Ectodermal cell (in vitro differentiated cells): ENCODE results near the gene RAB31.

Source experiments
- H3K27ac ChIP-seq: 2 replicates; pipeline ENCODE4 v1.7.0; 2013; ENCODE audit warnings: mild to moderate bottlenecking, low read depth, low read length; ENCODE audit not compliant: insufficient read depth, poor library complexity, severe bottlenecking
- H3K27me3 ChIP-seq: 2 replicates; pipeline ENCODE4 v1.7.0; 2013; ENCODE audit warnings: mild to moderate bottlenecking, low read length; ENCODE audit not compliant: insufficient read depth, control insufficient read depth, poor library complexity, severe bottlenecking
- H3K36me3 ChIP-seq: one replicate; pipeline ENCODE4 v1.7.0; 2013; ENCODE audit warnings: low read length; ENCODE audit not compliant: control insufficient read depth, insufficient read depth
- H3K4me1 ChIP-seq: one replicate; pipeline ENCODE4 v1.7.0; 2013; ENCODE audit warnings: low read length; ENCODE audit not compliant: control insufficient read depth, insufficient read depth
- H3K4me3 ChIP-seq: 2 replicates; pipeline ENCODE4 v1.7.0; 2013; ENCODE audit warnings: low read depth, low read length, control low read depth; ENCODE audit not compliant: insufficient read depth
- H3K9me3 ChIP-seq: 2 replicates; pipeline ENCODE4 v1.7.0; 2013; ENCODE audit warnings: mild to moderate bottlenecking, low read length, moderate library complexity; ENCODE audit not compliant: control insufficient read depth
- WGBS, 2 experiments: methylation state at CpG; one replicate each; pipeline ENCODE4 v1.1.7; 2013; ENCODE audit warnings: missing lambda C conversion rate in 2 of 2; 5-methylcytosine and 5-hydroxymethylcytosine counted together

The RAB31 gene

DNA sequence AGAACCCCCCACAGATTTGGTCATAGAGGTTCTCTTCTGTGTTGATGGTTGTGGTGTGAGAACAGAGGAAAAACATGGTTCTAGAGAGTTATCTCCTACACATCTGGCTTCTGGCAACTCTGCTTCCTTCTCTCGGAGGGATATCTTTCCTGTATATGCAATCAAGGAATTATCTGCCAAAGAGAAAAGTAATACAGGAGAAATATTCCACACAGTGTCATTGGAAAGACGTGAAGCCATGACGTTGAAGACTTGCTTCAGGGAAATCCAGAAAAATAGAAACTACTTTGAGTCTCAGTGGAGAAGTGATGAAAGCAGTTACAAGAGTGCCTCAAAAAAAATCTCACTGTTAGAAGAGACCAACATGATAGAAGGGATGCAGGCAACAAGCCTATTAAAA lies 78.5 kb downstream of the RAB31 start:
- no peak overlapping the region for H3K4me3 ChIP-seq
- no peaks in the 10 kb centered on the region for H3K9me3 ChIP-seq
- H3K27ac ChIP-seq, result no peak overlapping the region
- H3K36me3 ChIP-seq, result no peaks in the 10 kb centered on the region
- H3K4me1 ChIP-seq, result no peaks in the 10 kb centered on the region
- H3K27me3 ChIP-seq, result no peaks in the 10 kb centered on the region
- 92 to 96% methylated on average over 3 of the region's 3 CpGs for WGBS, 2 experiments

DNA sequence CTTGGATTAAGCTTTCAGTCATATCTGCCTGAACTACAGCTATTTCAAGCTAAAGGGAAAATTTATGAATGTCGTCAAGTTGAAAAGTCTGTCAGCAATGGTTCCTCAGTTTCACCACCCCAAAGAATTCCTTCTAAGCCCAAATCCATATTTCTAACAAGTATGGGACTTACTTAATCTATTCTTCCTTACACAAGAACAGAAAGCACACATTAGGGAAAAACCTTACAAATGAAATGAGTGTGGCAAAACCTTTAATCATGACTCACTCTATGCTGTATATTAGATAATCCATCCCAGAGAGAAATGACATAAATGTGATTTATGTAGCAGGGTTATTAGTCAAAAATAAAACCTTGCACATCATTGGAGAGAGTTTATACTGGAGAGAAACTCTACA lies 78.9 kb downstream of the RAB31 start:
- Histone ChIP-seq H3K4me1 (no peaks in the 10 kb centered on the region), H3K4me3 (no peak overlapping the region), H3K27me3 (no peaks in the 10 kb centered on the region), H3K9me3 (no peaks in the 10 kb centered on the region), H3K27ac (no peak overlapping the region), H3K36me3 (no peaks in the 10 kb centered on the region)
- 91 to 92% methylated on average over 1 of the region's 1 CpG for WGBS, 2 experiments

DNA sequence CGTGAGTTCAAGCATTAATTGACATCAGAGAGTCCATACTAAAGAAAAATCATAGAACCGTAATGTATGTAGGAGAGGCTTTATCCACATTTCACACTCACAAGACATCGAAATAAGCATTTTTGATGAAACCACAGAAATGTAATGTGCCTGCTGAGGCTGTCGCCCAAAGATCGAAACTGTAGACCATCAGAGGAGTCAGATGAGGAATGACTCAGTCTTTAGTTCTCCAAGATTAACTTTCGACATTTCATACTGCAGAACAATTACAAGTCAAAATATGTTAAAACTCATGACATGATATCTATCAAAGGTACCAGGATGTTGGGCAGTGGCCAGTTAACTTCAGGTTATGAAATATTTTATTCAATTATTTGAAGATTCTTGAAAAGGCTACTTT lies 79.6 kb downstream of the RAB31 start:
- Histone ChIP-seq H3K4me1 (no peaks in the 10 kb centered on the region), H3K4me3 (no peak overlapping the region), H3K27ac (no peak overlapping the region), H3K9me3 (no peaks in the 10 kb centered on the region), H3K36me3 (no peaks in the 10 kb centered on the region), H3K27me3 (no peaks in the 10 kb centered on the region)
- WGBS, 2 experiments, result 93 to 95% methylated on average over 6 of the region's 6 CpGs

DNA sequence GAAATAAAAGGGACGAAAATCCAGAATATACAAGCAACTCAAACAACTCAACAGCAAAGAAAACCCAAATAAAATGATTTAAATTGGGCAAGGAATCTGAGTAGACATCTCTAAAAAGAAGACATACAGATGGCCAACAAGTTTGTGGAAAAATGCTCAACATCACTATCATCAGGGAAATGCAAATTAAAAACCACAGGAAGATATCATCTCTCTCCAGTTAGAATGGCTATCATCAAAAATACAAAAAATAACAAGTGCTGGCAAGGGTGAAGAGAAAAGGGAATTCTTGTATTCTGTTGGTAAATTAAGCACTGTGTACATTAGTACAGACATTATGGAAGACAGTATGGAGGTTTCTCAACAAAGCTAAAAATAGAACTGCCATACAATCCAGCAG lies 80.0 kb downstream of the RAB31 start:
- WGBS, 2 experiments, result 100% methylated on average over 1 of the region's 1 CpG; no CpG with 5 or more reads in 1 of the 2 experiments
- Histone ChIP-seq H3K9me3 (no peaks in the 10 kb centered on the region), H3K36me3 (no peaks in the 10 kb centered on the region), H3K4me3 (no peak overlapping the region), H3K27me3 (no peaks in the 10 kb centered on the region), H3K27ac (no peak overlapping the region), H3K4me1 (no peaks in the 10 kb centered on the region)

DNA sequence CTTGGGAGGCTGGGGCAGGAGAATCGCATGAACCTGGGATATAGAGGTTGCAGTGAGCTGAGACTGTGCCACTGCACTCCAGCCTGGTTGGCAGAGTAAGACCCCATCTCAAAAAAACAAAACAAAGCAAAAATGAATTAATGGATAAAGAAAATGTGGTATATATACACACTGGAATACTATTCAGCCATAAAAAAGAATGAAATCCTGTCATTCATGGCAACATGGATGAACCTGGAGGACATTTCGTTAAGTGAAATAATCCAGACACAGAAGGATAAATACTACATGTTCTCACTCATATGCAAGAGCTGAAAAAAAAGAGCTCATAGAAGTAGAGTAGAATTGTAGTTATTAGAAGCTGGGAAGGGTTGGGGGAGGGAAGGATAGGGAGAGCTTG lies 80.8 kb downstream of the RAB31 start:
- Histone ChIP-seq H3K36me3 (no peaks in the 10 kb centered on the region), H3K4me3 (no peak overlapping the region), H3K27me3 (no peaks in the 10 kb centered on the region), H3K4me1 (no peaks in the 10 kb centered on the region), H3K27ac (no peak overlapping the region), H3K9me3 (no peaks in the 10 kb centered on the region)
- 92 to 94% methylated on average over 2 of the region's 2 CpGs for WGBS, 2 experiments

DNA sequence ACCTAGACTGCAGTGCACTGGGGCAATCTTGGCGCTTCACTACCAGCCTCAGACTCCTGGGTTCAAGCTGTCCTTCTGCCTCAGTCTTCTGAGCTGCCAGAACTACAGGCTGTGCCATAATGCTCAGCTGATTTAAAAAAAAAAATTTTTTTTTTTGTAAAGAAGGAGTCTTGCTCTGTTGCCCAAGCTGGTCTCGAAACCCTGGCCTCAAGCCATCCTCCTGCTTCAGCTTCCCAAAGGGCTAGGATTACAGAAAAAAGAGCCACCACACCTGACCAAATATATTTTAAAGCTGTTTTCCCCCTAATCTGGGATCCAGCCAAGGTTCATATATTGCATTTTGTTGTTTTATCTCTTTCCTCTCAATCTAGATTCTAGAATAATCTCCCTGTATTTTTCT lies 82.2 kb downstream of the RAB31 start:
- H3K36me3 ChIP-seq, result no peaks in the 10 kb centered on the region
- 88 to 92% methylated on average over 2 of the region's 2 CpGs for WGBS, 2 experiments

DNA sequence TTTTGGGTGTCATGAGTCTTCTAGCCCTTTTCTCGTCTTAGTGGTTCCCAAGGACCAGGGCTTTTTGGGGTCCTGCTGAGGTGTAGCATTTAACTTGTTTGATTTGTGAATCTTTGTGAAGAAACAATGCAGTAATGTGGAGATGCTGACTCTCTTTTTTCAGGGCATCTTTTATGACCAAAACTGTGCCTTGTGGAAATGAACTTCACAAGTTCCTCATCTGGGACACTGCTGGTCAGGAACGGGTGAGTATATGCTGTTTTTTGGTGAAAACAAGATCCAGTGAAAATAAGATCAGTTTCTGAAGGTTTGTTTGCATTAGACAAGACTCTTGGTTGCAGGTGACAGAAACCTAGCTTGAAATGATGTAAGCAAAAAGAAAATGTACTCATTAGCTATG lies 83.9 kb downstream of the RAB31 start:
- H3K27me3 ChIP-seq, result no peaks in the 10 kb centered on the region
- 94 to 95% methylated on average over 2 of the region's 2 CpGs for WGBS, 2 experiments
- H3K36me3 ChIP-seq, result no peaks in the 10 kb centered on the region
- H3K27ac ChIP-seq, result no peak overlapping the region
- H3K9me3 ChIP-seq, result no peaks in the 10 kb centered on the region
- H3K4me1 ChIP-seq, result no peaks in the 10 kb centered on the region
- no peak overlapping the region for H3K4me3 ChIP-seq

More for the DNA sequence above, 82.2 kb downstream of the RAB31 start:
- Histone ChIP-seq H3K27me3 (no peaks in the 10 kb centered on the region), H3K4me3 (no peak overlapping the region), H3K9me3 (no peaks in the 10 kb centered on the region), H3K27ac (no peak overlapping the region), H3K4me1 (no peaks in the 10 kb centered on the region)

DNA sequence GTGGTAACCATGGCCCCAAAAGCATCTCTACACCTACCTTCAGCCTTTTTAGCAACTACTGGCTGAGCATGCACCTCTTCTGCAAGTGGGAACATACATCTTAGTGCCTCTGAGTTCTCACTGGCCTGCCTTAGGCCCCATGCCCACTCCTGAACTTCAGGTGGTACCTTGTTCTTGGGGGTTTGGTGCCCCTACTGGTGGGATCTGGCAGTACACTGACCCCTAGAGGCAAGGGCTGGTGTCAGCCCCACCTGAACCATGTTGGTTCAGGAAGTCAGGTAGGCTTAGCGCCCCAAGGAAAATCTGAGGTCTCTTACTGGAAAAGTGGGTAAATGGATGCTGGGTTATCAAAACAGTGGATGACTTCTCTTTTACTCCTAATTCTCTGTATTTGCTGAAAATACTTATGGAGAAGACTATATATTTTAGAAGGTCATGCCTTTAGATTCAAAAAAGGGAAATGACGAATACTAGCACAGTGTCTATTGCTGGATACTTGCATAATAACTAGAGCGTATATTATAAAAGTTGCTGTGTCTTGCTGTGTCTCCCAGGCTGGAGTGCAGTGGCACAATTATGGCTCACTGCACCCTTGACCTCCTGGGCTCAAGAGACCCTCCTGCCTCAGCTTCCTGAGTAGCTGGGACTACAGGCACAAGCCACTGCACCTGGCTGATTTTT lies 84.6 kb downstream of the RAB31 start:
- WGBS, 2 experiments, result 92 to 95% methylated on average over 3 of the region's 3 CpGs
- no peaks in the 10 kb centered on the region for H3K36me3 ChIP-seq

DNA sequence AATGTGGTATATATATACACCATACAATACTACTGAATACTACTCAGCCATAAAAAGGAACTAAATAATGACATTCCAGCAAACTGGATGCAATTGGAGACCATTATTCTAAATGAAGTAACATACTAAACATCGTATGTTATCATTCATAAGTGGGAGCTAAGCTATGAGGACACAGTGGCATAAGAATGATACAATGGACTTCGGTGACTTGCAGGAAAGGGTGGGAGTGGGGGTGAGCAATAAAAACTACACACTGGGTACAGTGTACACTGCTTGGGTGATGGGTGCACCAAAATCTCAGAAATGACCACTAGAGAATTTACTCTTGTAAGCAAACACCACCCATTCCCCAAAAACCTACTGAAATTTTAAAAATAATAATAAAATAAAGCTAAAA lies 87.9 kb downstream of the RAB31 start:
- no peak overlapping the region for H3K4me3 ChIP-seq
- no peaks in the 10 kb centered on the region for H3K36me3 ChIP-seq
- H3K9me3 ChIP-seq, result no peaks in the 10 kb centered on the region
- no peak overlapping the region for H3K27ac ChIP-seq
- H3K27me3 ChIP-seq, result no peaks in the 10 kb centered on the region
- WGBS, 2 experiments, result 95 to 97% methylated on average over 2 of the region's 2 CpGs
- H3K4me1 ChIP-seq, result no peaks in the 10 kb centered on the region

More for the DNA sequence above, 84.6 kb downstream of the RAB31 start:
- Histone ChIP-seq H3K9me3 (no peaks in the 10 kb centered on the region), H3K27me3 (no peaks in the 10 kb centered on the region), H3K27ac (no peak overlapping the region), H3K4me1 (no peaks in the 10 kb centered on the region), H3K4me3 (no peak overlapping the region)

DNA sequence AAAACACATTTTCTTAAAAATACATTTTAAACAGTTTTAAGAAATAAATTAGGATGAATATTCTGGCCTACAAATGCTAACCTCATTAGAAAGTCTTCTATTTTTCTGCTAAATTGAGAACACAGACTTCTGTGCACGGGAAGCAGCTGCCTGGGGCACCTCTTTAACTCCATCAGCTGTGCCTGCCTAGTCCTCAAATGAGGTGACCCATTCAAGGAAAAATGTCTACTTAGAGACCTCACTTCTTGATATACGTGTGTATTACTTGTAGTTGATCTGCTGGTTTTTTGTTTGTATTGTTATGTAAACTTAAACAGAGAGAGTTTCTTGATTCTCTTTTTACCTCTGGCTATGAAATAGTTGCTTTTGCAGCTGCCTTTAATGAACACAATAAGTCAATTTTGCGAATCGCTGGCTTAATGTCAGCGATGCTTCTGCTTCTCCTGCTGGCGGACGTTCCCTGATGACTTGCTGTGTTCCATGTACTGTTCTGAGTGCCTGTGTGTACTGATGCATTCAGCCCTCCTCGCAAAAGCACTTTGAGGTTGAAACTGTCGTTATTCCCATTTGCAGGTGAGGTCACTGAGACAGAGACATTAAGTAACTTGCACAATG lies 88.9 kb downstream of the RAB31 start:
- Histone ChIP-seq H3K4me1 (no peaks in the 10 kb centered on the region), H3K9me3 (no peaks in the 10 kb centered on the region), H3K36me3 (no peaks in the 10 kb centered on the region), H3K4me3 (no peak overlapping the region), H3K27ac (no peak overlapping the region), H3K27me3 (no peaks in the 10 kb centered on the region)
- WGBS, 2 experiments, result 89 to 90% methylated on average over 9 of the region's 9 CpGs
